HEK293 (cell line): Measurements from ENCODE around the gene INCA1.

Experiments
- BCL11A ChIP-seq: fragments of 450-650 bp; formaldehyde crosslinking; IDR thresholded peaks from 2 replicates; pipeline ENCODE4 v1.5.1; 2016; ENCODE audit warnings: low read depth, missing biosample characterization, missing genetic modification characterization
- ELK4 ChIP-seq: IDR thresholded peaks from 2 replicates; pipeline ENCODE4 v1.6.1; 2011; ENCODE audit warnings: mild to moderate bottlenecking, low read depth, low read length, borderline replicate concordance
- GLI4 ChIP-seq: fragments of 450-650 bp; formaldehyde crosslinking; IDR thresholded peaks from 2 replicates; pipeline ENCODE4 v1.5.1; 2016; ENCODE audit warnings: missing biosample characterization, missing genetic modification characterization
- HIC1 ChIP-seq: fragments of 450-650 bp; formaldehyde crosslinking; IDR thresholded peaks from 2 replicates; pipeline ENCODE4 v1.5.1; 2016; ENCODE audit warnings: missing biosample characterization, missing genetic modification characterization
- IKZF3 ChIP-seq: fragments of 450-650 bp; IDR thresholded peaks from 2 replicates; pipeline ENCODE4 v1.5.0; 2018; ENCODE audit warnings: missing biosample characterization, mild to moderate bottlenecking, missing genetic modification characterization, moderate library complexity
- KLF10 ChIP-seq: fragments of 450-650 bp; IDR thresholded peaks from 2 replicates; pipeline ENCODE4 v1.5.1; 2018; ENCODE audit warnings: missing biosample characterization, mild to moderate bottlenecking, missing genetic modification characterization
- KLF16 ChIP-seq: fragments of 450-650 bp; formaldehyde crosslinking; IDR thresholded peaks from 2 replicates; pipeline ENCODE4 v1.5.1; 2017; ENCODE audit warnings: missing biosample characterization, missing genetic modification characterization
- RBAK ChIP-seq: fragments of 450-650 bp; formaldehyde crosslinking; IDR thresholded peaks from 2 replicates; pipeline ENCODE4 v1.5.1; 2016; ENCODE audit warnings: missing biosample characterization, missing genetic modification characterization
- SETDB1 ChIP-seq: IDR thresholded peaks from one replicate; pipeline ENCODE4 v1.6.1; 2017; ENCODE audit warnings: mild to moderate bottlenecking, low read length, moderate library complexity, mixed read lengths; ENCODE audit not compliant: insufficient read length
- YY1 ChIP-seq: fragments of 450-650 bp; formaldehyde crosslinking; IDR thresholded peaks from 2 replicates; pipeline ENCODE4 v1.5.1; 2018; ENCODE audit warnings: missing biosample characterization, missing genetic modification characterization
- ZBTB20 ChIP-seq: fragments of 450-650 bp; formaldehyde crosslinking; IDR thresholded peaks from 2 replicates; pipeline ENCODE4 v1.5.1; 2016; ENCODE audit warnings: missing biosample characterization, missing genetic modification characterization
- ZFP37 ChIP-seq: fragments of 450-650 bp; formaldehyde crosslinking; IDR thresholded peaks from 2 replicates; pipeline ENCODE4 v1.5.1; 2016; ENCODE audit warnings: missing biosample characterization, missing genetic modification characterization
- ZFP69B ChIP-seq: fragments of 450-650 bp; formaldehyde crosslinking; IDR thresholded peaks from 2 replicates; pipeline ENCODE4 v1.5.1; 2016; ENCODE audit warnings: missing biosample characterization, missing genetic modification characterization
- ZNF23 ChIP-seq: fragments of 450-650 bp; formaldehyde crosslinking; IDR thresholded peaks from 2 replicates; pipeline ENCODE4 v1.5.1; 2016; ENCODE audit warnings: missing biosample characterization, missing genetic modification characterization, borderline replicate concordance
- ZNF280D ChIP-seq: fragments of 450-650 bp; formaldehyde crosslinking; IDR thresholded peaks from 2 replicates; pipeline ENCODE4 v1.5.1; 2016; ENCODE audit warnings: missing biosample characterization, missing genetic modification characterization
- ZNF350 ChIP-seq: fragments of 450-650 bp; formaldehyde crosslinking; IDR thresholded peaks from 2 replicates; pipeline ENCODE4 v1.5.0; 2017; ENCODE audit warnings: missing biosample characterization, mild to moderate bottlenecking, missing genetic modification characterization
- ZNF362 ChIP-seq: fragments of 450-650 bp; formaldehyde crosslinking; IDR thresholded peaks from 2 replicates; pipeline ENCODE4 v1.5.1; 2016; ENCODE audit warnings: missing biosample characterization, missing genetic modification characterization
- ZNF404 ChIP-seq: fragments of 450-650 bp; formaldehyde crosslinking; IDR thresholded peaks from 2 replicates; pipeline ENCODE4 v1.5.1; 2017; ENCODE audit warnings: missing biosample characterization, missing genetic modification characterization
- ZNF510 ChIP-seq: fragments of 450-650 bp; formaldehyde crosslinking; IDR thresholded peaks from 2 replicates; pipeline ENCODE4 v1.5.1; 2018; ENCODE audit warnings: mild to moderate bottlenecking, missing genetic modification characterization, missing biosample characterization; ENCODE audit not compliant: insufficient replicate concordance
- ZNF514 ChIP-seq: fragments of 450-650 bp; formaldehyde crosslinking; IDR thresholded peaks from 2 replicates; pipeline ENCODE4 v1.5.1; 2016; ENCODE audit warnings: missing biosample characterization, missing genetic modification characterization
- ZNF529 ChIP-seq: fragments of 450-650 bp; formaldehyde crosslinking; IDR thresholded peaks from 2 replicates; pipeline ENCODE4 v1.5.1; 2017; ENCODE audit warnings: missing genetic modification characterization, missing biosample characterization; ENCODE audit not compliant: insufficient replicate concordance
- ZNF580 ChIP-seq: fragments of 450-650 bp; formaldehyde crosslinking; IDR thresholded peaks from 2 replicates; pipeline ENCODE4 v1.5.1; 2016; ENCODE audit warnings: missing biosample characterization, missing genetic modification characterization
- ZNF645 ChIP-seq: fragments of 450-650 bp; formaldehyde crosslinking; IDR thresholded peaks from 2 replicates; pipeline ENCODE4; 2016; ENCODE audit warnings: missing biosample characterization, missing genetic modification characterization
- ZNF692 ChIP-seq: fragments of 450-650 bp; formaldehyde crosslinking; IDR thresholded peaks from 2 replicates; pipeline ENCODE4 v1.5.1; 2016; ENCODE audit warnings: missing biosample characterization, missing genetic modification characterization
- ZNF747 ChIP-seq: fragments of 450-650 bp; formaldehyde crosslinking; IDR thresholded peaks from 2 replicates; pipeline ENCODE4 v1.5.1; 2016; ENCODE audit warnings: missing biosample characterization, missing genetic modification characterization
- ZSCAN16 ChIP-seq: fragments of 450-650 bp; formaldehyde crosslinking; IDR thresholded peaks from 2 replicates; pipeline ENCODE4 v1.5.1; 2016; ENCODE audit warnings: missing biosample characterization, missing genetic modification characterization

The INCA1 gene

GRCh38 chr17:4967539-4968485 lies 29.5 kb downstream of the INCA1 start, which contains the start of gene SPAG7 (continued):
- TF ChIP-seq HIC1 (0 out of 2 replicates have a peak, but pooled peaks have one; percentile 20), ZNF692 (tag by site-specific recombination) (peak; percentile 98), BCL11A (tag by site-specific recombination) (no peak), ZNF529 (no peak), YY1 (tag by site-specific recombination) (peak; percentile 98), ZFP37 (peak; percentile 23; the same call in 1 of the 2 replicates), ZNF362 (tag by site-specific recombination) (no peak), ZNF510 (tag by site-specific recombination) (no peak), GLI4 (tag by site-specific recombination) (no peak), ZNF404 (no peak), ZNF645 (tag by site-specific recombination) (no peak), ZNF514 (tag by site-specific recombination) (no peak), KLF10 (tag by site-specific recombination) (peak; percentile 82), IKZF3 (peak; percentile 82), ZNF747 (tag by site-specific recombination) (no peak), ZNF580 (tag by site-specific recombination) (peak; percentile 8; the same call in 1 of the 2 replicates), ELK4 (peak; percentile 71; the same call in 1 of the 2 replicates), ZBTB20 (tag by site-specific recombination) (no peak; the same call in 1 of the 2 replicates), KLF16 (tag by site-specific recombination) (peak; percentile 97), ZNF350 (tag by site-specific recombination) (no peak), SETDB1 (peak; percentile 7), ZFP69B (tag by site-specific recombination) (peak; percentile 98), ZNF280D (no peak), ZSCAN16 (tag by site-specific recombination) (no peak), ZNF23 (no peak), RBAK (tag by site-specific recombination) (no peak)
